NCI-H69 (cell line): ENCODE measurements around the gene SMPD3.
A peak's percentile ranks its signal among the peaks of the same experiment; 100 is the strongest.

Source experiments
- DNase-seq: peaks from one replicate; lab custom pipeline; 2025; lab: John Stamatoyannopoulos, UW

The SMPD3 gene

DNA sequence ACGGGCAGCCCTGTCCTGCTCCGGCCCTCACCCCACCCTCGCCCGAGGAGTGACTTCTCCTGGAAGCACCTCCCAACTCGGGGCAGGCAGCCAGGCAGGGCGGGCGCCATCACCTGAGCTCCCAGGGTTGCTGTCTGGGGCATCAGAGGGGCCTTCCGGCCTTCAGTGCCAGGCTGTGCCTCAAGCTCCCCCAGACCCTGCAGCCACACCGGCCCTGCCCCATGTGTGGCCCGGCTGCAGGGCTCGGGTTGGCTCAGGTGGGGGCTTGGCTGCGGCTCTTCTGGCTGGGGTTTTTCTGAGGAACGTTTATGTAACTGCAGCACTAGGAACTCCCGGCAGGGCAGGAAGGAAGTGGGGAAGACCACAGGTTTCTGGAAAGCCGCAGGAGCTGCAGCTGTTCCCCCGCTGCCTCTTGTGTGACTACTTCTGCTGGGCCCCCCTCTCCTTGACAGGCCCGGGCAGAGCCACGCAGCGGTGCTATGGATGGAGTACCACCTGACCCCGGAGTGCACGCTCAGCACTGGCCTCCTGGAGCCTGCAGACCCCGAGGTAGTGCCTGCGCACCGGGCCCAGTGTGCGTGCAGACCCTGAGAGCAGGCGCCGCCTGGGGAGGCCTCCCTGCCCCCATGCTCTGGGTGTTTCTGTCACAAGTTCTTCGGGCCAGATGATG is 91.9 kb downstream of the SMPD3 start:
- no peak for DNase-seq

DNA sequence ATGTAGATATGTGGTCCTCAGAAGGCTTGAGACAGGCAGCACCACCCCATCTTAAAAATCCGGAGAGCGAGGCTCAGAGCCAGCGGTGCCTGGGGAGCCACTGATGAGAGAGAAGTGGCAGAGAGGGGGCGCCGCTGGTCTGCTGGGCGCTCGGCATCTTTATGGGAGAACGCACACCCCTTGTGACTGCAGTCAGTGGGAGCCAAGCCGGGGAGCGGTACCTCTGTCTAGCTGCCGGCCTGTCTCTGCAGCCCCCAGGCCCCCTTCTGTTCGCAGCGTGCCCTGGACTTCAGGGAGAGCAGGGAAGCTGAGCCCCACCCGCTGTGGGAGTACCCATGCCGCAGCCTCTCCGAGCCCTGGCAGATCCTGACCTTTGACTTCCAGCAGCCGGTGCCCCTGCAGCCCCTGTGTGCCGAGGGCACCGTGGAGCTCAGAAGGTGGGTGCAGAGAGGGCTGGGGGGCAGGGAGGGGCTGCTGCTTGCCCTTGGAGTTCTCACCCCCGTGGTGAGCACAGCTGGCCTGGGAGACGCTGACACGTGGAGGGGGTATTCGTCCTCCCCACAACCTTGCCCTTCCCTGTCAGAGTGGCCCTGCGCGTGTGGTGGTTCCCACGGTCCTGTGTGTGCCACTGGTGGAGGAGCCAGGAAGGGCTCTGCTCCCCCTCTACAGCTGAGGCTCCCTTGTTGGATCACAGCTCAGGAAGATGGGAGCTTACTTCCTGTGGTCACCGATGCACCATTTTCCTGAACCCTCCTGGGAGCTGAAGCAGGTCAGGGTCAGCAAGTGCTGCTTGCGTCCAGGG is 92.7 kb downstream of the SMPD3 start:
- DNase-seq, result no peak

DNA sequence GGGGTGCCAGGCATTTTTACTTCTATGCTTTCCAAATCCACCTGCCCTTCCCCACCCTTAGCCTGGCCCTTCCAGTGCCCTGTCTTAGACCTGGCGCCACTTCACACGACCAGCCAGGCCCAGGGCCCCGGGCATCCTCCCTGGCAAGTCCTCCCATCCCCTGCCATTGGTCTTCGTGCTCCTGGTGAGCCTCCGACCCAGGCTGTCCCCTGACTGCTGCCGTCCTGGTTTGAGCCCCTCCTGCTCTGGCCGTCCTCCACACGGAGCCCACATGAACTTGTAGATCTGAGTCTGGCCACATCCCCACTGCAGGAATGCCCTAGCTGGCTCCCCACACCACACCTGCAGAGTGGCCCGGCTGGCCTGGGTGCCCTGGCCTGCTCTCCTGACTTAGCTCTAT is 93.5 kb downstream of the SMPD3 start:
- DNase-seq, result no peak

DNA sequence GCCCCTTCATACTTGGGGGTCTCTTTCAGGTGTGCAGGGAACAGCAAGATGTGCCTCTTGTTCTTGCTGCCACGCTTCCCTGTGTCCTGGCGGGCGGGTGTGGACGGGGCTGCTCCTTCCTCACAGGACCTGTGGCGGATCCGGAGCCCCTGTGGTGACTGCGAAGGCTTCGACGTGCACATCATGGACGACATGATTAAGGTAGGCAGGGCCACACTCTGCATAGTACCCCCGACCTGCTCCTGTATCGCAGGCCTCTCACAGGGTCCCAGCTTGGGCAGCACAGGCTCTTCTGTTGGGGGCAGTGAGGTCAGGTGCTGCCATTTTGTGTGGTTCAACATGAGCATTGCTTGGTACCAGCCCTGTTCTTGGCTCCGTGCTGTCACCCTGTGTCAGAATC is 94.9 kb downstream of the SMPD3 start:
- no peak for DNase-seq

DNA sequence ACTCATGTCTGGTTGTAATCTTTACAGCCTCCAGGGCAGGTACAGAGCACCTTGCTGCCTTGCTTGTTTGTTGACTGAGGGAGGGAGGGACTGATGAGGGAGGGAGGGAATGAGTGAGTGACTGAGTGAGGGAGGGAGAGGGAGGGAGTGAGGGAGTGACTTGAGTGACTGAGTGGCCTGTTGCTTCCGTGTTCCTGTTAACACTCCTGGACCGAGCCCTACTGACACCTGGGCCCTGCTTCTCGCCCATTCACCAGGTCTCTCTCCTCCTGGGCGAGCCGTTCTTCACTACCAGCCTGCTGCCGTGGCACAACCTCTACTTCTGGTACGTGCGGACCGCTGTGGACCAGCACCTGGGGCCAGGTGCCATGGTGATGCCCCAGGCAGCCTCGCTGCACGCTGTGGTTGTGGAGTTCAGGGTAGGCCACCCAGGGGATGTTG is 96.3 kb downstream of the SMPD3 start:
- peak; percentile 17 for DNase-seq

DNA sequence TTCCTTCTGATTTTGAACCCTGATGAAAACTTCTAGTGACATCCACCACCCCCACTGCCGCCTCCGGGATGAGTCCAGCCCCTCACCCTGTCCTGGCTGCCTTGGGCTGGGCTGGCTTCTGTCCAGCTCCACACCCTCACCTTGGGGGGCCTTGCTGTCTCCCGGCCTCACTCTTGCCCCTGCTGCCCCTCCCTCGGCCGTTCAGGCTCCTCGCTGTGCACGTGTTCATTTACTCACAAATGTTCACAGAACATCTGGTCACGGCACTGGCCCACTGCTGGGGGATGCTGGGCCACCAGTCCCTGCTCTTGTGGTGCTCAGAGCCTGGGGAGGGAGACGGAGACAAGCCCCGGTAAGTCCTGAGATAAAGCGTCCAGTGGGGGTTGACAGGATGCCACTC is 96.8 kb downstream of the SMPD3 start:
- no peak for DNase-seq

DNA sequence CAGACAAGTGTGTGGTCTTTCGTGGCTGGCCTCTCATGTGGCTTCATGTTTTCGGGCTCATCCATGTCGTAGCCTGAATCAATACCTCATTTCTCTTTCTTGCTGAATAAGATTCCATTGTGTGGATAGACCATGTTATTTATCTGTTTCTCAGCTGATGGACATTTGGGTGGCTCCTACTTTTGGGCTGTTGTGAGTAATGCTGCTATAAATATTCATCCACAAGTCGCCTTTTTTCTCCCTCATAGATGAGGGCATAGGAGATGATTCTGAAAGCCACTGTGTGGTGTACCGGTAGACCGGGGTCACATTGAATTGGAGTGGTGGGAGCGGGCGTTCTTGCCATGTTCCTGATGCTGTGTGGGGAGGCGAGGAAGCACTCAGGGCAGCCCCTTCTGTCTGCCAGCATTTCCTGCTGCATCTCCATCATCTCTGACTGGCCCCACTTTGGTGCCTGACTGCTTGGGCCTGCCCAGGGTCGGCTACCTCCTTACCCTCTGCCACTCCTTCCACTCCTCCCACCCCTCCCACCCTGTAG is 97.4 kb downstream of the SMPD3 start:
- DNase-seq, result no peak

DNA sequence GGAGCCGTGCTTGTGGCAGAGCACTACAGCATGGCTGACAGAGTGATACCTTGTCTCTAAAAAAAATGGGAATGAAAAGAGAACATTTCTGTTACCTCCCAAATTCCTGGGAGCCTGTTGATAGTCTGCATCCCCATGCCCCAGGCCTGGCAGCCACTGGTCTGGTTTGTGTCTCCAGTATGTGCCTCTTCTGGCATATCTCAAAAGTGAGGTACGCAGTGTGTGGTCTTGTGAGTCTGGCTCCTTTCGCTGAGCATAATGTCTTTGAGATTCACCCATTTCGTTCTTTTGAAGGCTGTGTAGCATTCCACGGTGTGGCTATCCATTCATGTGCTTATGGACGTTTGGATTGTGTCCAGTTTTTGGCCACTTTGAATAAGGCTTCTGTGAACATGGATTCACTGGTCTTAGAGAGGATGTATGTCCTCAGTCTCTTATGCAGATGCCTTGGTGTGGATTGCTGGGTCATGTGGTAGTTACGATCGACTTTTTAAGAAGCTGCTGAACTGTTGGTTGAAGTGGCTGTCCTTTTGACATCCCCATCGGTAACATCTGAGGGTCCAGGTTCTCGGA is 98.4 kb downstream of the SMPD3 start:
- DNase-seq, result no peak

DNA sequence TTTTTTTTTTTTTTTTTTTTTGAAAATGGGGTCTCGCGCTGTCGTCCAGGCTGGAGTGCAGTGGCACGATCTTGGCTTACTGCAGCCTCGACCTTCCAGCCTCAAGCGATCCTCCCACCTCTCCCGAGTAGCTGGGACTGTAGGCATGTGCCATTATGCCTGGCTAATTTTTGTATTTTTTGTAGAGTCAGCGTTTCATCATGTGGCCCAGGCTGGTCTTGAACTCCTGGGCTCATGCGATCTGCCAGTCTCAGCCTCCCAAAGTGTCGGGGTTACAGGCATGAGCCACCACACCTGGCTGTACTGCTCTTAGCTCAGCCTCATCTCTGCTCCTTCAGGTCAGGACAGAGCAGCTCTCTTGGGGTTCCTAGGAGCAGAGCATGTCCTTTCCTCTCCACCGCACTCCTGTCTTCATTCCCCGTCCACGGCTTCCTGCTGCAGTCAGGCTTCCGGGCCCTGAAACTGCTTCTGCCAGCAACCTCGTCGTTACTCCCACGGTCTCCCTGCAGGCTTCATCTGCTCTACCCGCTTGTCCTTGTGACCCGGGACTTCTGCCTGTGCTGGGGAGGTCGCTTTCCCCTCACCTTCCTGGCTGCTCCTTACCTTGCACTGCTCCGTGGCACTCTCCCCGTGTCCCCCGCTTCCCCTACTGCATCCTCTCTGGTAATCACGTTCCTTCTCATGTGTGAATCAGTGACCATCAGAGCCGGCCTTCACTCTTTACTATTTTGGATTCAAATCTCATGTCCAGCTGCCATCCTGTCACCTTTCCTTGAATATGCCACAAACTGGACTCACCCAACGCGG is 99.5 kb downstream of the SMPD3 start:
- no peak for DNase-seq

DNA sequence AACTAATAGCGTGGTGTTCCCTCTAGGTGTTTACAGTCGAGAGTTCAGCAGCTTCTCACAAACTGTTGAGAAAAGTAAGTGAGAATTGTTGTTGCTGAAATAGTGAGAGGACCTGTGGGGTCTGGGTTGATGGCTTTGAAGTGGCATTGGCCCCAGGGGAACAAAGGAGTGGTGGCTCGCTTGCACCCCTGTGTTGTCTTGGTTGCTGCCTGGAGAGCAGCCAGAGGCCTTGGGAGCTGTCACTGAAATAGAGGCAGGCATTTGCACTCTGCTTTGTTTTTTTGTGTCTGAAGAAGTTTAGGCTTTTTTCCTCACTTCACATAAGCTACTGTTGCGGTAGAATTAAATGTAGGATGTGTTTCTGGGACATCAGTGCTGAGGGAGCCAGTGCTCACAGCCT is 100.7 kb downstream of the SMPD3 start:
- DNase-seq, result no peak

DNA sequence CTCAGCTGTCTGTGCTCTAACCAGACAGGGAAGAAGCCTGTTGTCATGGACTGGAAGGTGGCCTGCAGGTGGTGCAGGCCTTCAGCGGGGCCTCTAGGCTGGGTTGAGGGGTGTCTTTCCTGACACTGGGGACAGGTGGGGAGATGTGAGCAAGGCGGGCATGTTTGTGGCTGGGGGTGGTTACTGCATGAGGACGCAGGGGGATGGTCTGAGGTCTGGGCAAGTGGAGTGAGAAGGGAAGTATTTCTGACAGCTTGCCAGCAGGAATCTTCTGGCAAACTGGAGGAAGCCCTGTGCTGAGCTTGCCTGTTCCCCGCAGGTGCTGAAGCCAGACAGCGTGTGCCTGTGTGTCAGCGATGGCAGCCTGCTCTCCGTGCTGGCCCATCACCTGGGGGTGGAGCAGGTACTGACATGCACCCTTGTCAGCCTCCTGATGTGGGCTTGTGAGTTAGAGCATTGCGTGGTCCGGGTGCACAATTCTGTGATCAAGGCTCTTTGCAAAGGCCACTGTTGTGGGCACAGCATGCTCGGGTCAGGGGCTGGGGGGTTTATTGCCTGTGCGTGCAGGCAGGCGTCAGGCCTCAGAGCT is 101.3 kb downstream of the SMPD3 start:
- DNase-seq, result no peak

DNA sequence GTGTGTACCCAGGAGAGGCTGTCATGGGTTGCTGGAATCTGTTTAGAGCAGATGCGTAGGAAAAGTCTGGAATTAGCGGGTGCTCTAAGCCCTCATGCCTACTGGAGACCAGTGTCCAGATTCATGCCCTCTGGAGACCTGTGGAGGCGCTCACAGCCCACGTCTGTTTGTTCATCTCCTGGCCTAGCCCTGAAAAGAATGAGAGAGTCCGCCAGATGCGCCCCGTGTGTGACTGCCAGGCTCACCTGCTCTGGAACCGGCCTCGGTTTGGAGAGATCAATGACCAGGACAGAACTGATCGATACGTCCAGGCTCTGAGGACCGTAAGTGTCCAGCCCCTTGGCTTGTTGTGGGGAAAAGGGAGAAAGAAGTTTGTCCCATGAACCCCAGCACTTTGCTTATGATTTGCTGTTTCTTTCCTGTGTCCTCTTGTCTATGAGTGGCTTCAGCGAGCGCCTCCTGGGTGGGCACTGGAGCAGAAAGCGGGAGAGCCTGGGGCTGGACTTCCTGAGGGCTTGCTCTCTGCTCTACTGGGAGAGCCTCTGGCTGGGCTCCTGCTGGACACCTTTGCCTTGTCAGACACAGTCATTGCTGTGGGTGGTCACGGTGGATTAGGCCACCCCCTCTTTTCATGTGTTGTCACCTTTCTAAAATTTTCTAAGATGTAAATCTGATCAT is 102.2 kb downstream of the SMPD3 start:
- DNase-seq, result no peak

DNA sequence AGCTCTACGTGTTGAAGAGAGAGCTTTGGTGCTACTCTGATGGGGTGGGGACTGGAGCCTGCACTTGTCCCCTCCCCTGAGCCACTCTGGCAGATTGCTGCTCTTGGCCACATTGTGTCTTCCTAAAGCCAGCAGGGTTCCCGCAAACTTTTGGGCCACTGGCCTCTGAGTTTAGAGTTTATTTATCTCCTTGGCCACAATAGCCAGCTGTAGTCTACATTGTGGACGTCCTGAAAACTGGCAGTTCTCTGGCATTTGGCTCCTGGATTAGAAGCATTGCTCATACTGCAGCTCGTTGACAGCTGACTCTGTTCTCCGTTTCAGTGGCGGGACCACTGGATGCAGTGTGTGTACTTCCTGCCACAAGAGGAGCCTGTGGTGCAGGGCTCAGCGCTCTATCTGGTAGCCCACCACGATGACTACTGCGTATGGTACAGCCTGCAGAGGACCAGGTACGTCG is 102.9 kb downstream of the SMPD3 start:
- DNase-seq, result no peak

DNA sequence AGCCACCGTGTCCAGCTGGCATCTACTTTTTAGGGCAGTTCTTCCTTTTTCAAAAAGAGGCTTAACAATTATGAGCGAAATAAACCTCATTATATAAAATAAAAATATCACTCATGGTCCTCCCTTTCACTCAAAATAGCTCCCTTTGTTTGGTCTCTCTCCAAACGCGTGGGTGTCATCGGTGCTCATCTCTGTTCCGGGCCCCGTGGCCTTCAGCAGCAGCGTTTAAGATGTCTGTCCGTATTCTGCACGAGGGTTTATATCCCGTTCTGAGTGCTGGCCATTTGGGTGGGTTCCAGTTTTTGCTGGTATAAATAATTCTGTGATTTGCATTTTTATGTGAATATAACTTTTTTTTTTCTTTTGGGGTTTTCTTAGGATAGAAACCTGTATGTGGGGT is 104.1 kb downstream of the SMPD3 start:
- DNase-seq, result no peak

DNA sequence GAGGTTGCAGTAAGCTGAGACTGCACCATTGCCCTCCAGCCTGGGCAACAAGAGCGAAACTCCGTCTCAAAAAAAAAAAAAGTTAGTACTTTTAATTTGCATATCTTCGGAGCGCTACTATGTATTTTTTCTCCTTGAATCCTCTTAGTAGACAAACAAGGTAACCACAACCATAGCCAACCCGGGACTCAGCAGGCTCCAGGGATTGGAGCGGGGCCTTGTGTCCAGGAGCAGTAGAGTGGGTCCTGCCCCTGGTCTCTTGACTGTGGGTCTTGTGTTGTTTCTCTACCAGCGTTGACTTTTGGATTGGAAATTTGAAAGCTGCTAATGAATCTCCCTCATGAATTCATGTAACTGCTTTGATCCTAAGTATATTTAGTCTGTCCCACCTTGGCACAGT is 105.2 kb downstream of the SMPD3 start:
- no peak for DNase-seq

DNA sequence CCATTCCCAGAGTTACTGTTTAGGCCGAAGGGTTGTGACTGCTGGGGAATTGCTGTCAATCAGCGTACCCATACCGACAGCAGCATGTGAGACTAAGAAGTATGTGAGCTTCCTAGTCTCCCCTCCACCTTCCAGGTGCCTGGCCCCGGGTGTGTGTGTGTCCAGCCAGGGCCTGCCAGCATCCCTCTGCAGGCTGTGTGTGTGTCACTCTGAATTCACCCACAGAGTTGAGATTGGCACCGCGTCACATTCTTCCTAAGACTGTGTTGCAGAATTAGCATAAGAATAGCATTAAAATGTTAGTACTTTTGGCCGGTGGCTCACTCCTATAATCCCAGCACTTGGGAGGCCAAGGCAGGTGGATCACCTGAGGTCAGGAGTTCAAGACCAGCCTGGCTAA is 105.7 kb downstream of the SMPD3 start:
- no peak for DNase-seq

DNA sequence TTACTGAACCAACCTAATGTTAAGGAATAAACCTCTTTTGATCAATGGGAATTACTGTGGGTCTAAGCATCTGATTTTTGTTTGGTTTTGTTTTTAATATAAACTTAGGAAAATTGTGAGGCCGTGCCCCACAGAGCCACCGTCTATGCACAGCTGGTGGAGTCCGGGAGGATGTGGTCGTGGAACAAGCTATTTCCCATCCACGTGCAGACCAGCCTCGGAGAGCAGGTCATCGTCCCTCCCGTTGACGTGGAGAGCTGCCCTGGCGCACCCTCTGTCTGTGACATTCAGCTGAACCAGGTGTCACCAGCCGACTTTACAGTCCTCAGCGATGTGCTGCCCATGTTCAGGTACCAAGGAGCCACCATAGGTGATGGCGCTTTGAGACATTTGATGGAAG is 109.1 kb downstream of the SMPD3 start:
- DNase-seq, result no peak

DNA sequence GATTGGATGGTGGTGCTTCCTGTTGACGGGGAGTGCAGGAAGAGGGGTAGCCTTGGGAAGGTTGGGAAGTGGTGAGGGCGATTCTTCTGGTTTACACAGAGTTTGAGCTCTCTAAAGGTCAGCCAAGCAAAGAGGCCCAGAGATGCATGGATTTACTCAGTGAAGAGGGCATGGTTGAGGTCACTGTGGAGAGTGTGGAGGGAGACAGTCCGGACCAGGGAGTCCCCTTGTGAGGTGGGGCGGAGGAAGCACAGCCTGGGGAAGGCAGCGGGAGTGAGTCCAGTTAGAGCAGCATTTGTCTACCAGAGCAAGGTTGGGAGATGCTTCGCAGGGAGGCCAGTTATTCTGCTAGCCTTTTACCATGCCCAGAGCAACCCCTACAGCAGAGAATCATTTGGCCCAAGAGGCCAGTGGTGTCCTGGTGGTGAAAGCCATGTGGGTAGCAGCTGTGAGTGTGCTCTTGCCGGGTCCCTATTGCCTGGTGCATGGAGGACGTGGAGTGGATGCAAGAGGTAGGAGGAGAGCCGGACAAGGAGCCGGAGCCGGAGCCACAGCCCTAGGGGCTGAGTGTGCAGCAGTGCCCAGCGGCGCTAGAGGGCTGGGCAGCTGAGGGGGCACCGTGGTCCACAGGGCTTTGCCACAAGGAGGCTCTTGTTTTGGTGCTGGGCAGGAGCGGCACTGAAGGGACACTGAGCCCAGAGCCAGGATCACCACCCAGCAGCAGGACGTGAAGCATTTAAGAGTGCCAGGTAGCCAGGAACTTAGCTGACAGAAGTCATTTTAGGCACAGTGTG is 109.8 kb downstream of the SMPD3 start:
- no peak for DNase-seq

DNA sequence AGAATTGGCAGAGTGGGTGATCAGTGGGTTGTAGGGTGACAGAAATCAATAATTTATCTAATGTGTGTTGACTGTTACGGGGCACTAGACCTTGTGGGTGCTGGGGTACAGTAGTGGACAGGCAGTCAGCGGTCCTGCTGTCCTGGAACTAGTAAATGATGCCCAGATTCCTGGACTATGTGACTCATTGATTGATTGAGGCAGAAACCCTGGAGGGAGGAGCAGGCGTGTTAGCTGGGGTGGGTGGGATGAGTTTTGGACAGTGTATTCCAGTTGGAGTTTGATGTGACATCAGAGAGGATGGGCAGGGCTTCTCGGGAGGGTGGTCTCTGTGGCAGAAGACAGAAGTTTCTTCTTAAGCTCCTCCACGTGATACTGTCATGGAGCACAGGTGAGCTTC is 113.1 kb downstream of the SMPD3 start:
- DNase-seq, result no peak

DNA sequence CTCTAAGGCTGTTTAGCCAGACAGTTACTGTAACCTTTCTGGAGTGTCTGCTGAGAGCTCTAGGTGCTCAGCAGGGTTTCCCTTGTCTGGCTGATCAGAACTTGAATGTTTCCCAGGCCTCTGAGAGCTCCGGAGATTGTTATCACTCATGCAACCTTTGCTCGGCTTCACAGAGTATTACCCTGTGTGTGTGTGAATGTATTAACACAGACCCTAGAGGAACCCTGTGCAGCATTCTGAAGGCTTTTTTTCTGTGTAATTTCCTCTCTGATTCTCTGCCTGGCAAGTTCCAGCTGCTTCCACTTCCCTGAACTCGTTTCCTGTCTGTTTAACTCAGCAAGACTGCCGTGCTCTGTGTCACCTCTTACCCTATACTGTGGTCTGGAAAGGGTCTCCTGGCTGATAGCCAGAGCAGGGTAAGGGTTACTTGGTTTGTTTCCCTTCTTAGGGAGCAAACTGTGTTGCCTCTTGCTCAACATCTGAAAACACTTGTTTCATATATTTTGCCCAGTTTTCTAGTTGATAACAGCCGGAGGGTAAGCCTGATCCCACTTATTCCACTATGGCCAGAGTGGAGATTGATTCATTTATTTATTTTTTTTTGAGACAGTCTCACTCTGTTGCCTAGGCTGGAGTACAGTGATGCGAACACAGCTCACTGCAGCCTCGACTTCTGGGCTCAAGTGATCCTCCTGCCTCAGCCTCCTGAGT is 115.7 kb downstream of the SMPD3 start:
- no peak for DNase-seq
